HEK293 (cell line): Measurements from ENCODE around the gene GPI.

Experiments
- BCL11A ChIP-seq: fragments of 450-650 bp; formaldehyde crosslinking; IDR thresholded peaks from 2 replicates; pipeline ENCODE4 v1.5.1; 2016; ENCODE audit warnings: low read depth, missing biosample characterization, missing genetic modification characterization
- CTCF ChIP-seq: fragments of 450-650 bp; formaldehyde crosslinking; IDR thresholded peaks from 2 replicates; pipeline ENCODE4 v1.5.1; 2016; ENCODE audit warnings: missing biosample characterization, missing genetic modification characterization
- ZFP37 ChIP-seq: fragments of 450-650 bp; formaldehyde crosslinking; IDR thresholded peaks from 2 replicates; pipeline ENCODE4 v1.5.1; 2016; ENCODE audit warnings: missing biosample characterization, missing genetic modification characterization
- ZNF248 ChIP-seq: fragments of 450-650 bp; formaldehyde crosslinking; IDR thresholded peaks from 2 replicates; pipeline ENCODE4 v1.5.1; 2017; ENCODE audit warnings: missing biosample characterization, missing genetic modification characterization
- ZNF26 ChIP-seq: fragments of 450-650 bp; formaldehyde crosslinking; IDR thresholded peaks from 2 replicates; pipeline ENCODE4 v1.5.1; 2016; ENCODE audit warnings: missing biosample characterization, missing genetic modification characterization
- ZNF645 ChIP-seq: fragments of 450-650 bp; formaldehyde crosslinking; IDR thresholded peaks from 2 replicates; pipeline ENCODE4; 2016; ENCODE audit warnings: missing biosample characterization, missing genetic modification characterization

GRCh38 chr19:34363094-34363493, 1.9 kb upstream of the GPI start:
- TF ChIP-seq BCL11A (no peak), ZFP37 (no peak), CTCF (tag by site-specific recombination) (no peak), ZNF248 (no peak), ZNF645 (tag by site-specific recombination) (no peak), ZNF26 (tag by site-specific recombination) (no peak)
